PFSK-1 (cell line): ENCODE data around the gene TJAP1.

ENCODE experiments used
- FOXP2 ChIP-seq: optimal IDR thresholded peaks from 2 replicates; pipeline ENCODE3; 2011; ENCODE audit warnings: borderline replicate concordance, control low read depth, inconsistent platforms; ENCODE audit not compliant: insufficient read depth; ENCODE audit errors: extremely low read length, extremely low read depth
- POLR2AphosphoS5 ChIP-seq: IDR thresholded peaks from 2 replicates; pipeline ENCODE4 v1.6.1; 2012; ENCODE audit warnings: low read depth, mild to moderate bottlenecking, control low read depth, low read length, moderate library complexity
- REST ChIP-seq, 2 experiments: IDR thresholded peaks; 2 replicates each; pipeline versions ENCODE4 v1.6.1 to v1.8.0; 2011 to 2012; ENCODE audit warnings: low read depth in 2 of 2, low read length in 2 of 2, control low read depth in 1 of 2, inconsistent platforms in 1 of 2, mild to moderate bottlenecking in 1 of 2, moderate library complexity in 1 of 2; ENCODE audit not compliant: insufficient read depth in 1 of 2
- SIN3A ChIP-seq: IDR thresholded peaks from 2 replicates; pipeline ENCODE4 v1.6.1; 2012; ENCODE audit warnings: mild to moderate bottlenecking, low read length, moderate library complexity, borderline replicate concordance; ENCODE audit not compliant: insufficient read depth
- TAF1 ChIP-seq: IDR thresholded peaks from 2 replicates; pipeline ENCODE4 v1.6.1; 2012; ENCODE audit warnings: low read length, control low read depth, borderline replicate concordance; ENCODE audit not compliant: insufficient read depth

The TJAP1 gene

GRCh38 chr6:43491750-43492661, 14.6 kb downstream of the TJAP1 start:
- TF ChIP-seq FOXP2 (no peak), REST (IDR thresholded peaks at IDR 0.05; ENCODE audit: insufficient read depth in 1 of 2, low read depth in 2 of 2, low read length in 2 of 2) (no peak), SIN3A (no peak), TAF1 (no peak), POLR2AphosphoS5 (no peak)

GRCh38 chr6:43492673-43493072, 15.3 kb downstream of the TJAP1 start:
- no peak for TF ChIP-seq POLR2AphosphoS5
- TF ChIP-seq FOXP2 = no peak
- no peak for TF ChIP-seq SIN3A
- peak in 1 of 2 experiments; percentile 71; a peak in 2 of 4 replicates for TF ChIP-seq REST (IDR thresholded peaks at IDR 0.05; ENCODE audit: insufficient read depth in 1 of 2, low read depth in 2 of 2, low read length in 2 of 2)

- TF ChIP-seq REST (IDR thresholded peaks at IDR 0.05; ENCODE audit: insufficient read depth in 1 of 2, low read depth in 2 of 2, low read length in 2 of 2) = no peak
- TF ChIP-seq TAF1 = no peak
- no peak for TF ChIP-seq FOXP2
- TF ChIP-seq SIN3A = no peak
- no peak for TF ChIP-seq POLR2AphosphoS5
Measured at GRCh38 chr6:43493230-43493629, 15.9 kb downstream of the TJAP1 start.

GRCh38 chr6:43493833-43494232, 16.5 kb downstream of the TJAP1 start:
- TF ChIP-seq TAF1 (no peak), FOXP2 (no peak), REST (IDR thresholded peaks at IDR 0.05; ENCODE audit: insufficient read depth in 1 of 2, low read depth in 2 of 2, low read length in 2 of 2) (no peak), SIN3A (no peak), POLR2AphosphoS5 (no peak)

- TF ChIP-seq FOXP2 = no peak
- no peak for TF ChIP-seq REST (IDR thresholded peaks at IDR 0.05; ENCODE audit: insufficient read depth in 1 of 2, low read depth in 2 of 2, low read length in 2 of 2)
- TF ChIP-seq POLR2AphosphoS5 = no peak
- no peak for TF ChIP-seq SIN3A
- no peak for TF ChIP-seq TAF1
Measured at GRCh38 chr6:43494321-43494720, 17.0 kb downstream of the TJAP1 start.
